GM19043 (cell line): ENCODE measurements around the gene MRPL44.

Experiments used
- ATAC-seq: cut with Tn5 transposase; IDR thresholded peaks from one replicate; pipeline ENCODE4 v1.9.1; 2021; ENCODE audit warnings: low read depth; ENCODE audit not compliant: unreplicated experiment

MRPL44 gene

GRCh38 chr2:223969856-223970255 is 12.6 kb downstream of the MRPL44 start:
- no peak for ATAC-seq

- peak; percentile 86 for ATAC-seq
These were observed 13.3 kb downstream of the MRPL44 start for GRCh38 chr2:223970343-223971128.

- no peak for ATAC-seq
These were observed 14.5 kb downstream of the MRPL44 start for GRCh38 chr2:223971731-223972130.

GRCh38 chr2:223972656-223973102 is 15.4 kb downstream of the MRPL44 start:
- no peak for ATAC-seq

- no peak for ATAC-seq
These were observed 16.3 kb downstream of the MRPL44 start for GRCh38 chr2:223973606-223974005.

GRCh38 chr2:223976635-223977226 is 19.5 kb downstream of the MRPL44 start:
- no peak for ATAC-seq

- no peak for ATAC-seq
These were observed 21.2 kb downstream of the MRPL44 start for GRCh38 chr2:223978451-223978850.

- ATAC-seq: no peak
These were observed 22.6 kb downstream of the MRPL44 start for GRCh38 chr2:223979730-223980396.

- no peak for ATAC-seq
These were observed 23.1 kb downstream of the MRPL44 start for GRCh38 chr2:223980397-223980735.

- no peak for ATAC-seq
These were observed 23.5 kb downstream of the MRPL44 start for GRCh38 chr2:223980803-223981202.

- ATAC-seq: no peak
These were observed 24.0 kb downstream of the MRPL44 start for GRCh38 chr2:223981241-223981640.

GRCh38 chr2:223989206-223989855 is 32.1 kb downstream of the MRPL44 start:
- no peak for ATAC-seq

GRCh38 chr2:223989856-223990232 is 32.6 kb downstream of the MRPL44 start:
- ATAC-seq: no peak

- no peak for ATAC-seq
These were observed 34.3 kb downstream of the MRPL44 start for GRCh38 chr2:223991611-223992010.

GRCh38 chr2:223993634-223994232 is 36.5 kb downstream of the MRPL44 start:
- peak; percentile 81 for ATAC-seq

GRCh38 chr2:223994562-223995162 is 37.4 kb downstream of the MRPL44 start:
- ATAC-seq: no peak

GRCh38 chr2:223995569-223995968 is 38.3 kb downstream of the MRPL44 start:
- no peak for ATAC-seq

GRCh38 chr2:223996391-223996790 is 39.1 kb downstream of the MRPL44 start:
- no peak for ATAC-seq

GRCh38 chr2:223997938-223998337 is 40.7 kb downstream of the MRPL44 start:
- ATAC-seq: no peak

GRCh38 chr2:223998948-223999347 is 41.7 kb downstream of the MRPL44 start:
- no peak for ATAC-seq
